Measurements from ENCODE around the gene C1QTNF12. TPM values are rescaled to one million over a fixed set of nuclear protein-coding genes. Genes with fewer than 3 reads are reported as not detected.
"Not testable (repeated sequence)": the region's sequence is repeated elsewhere in the genome, so short reads cannot be mapped to it uniquely, and the experiment has no call there.

The C1QTNF12 gene
- total and polyA plus RNA-seq, 2 experiments from 2014 or later = 3.8 to 6.6 TPM

- no peak for DNase-seq (ENCODE audit: low spot score)
These were observed 48.7 kb downstream of the C1QTNF12 start for GRCh38 chr1:1197551-1198422.

GRCh38 chr1:1197188-1197500 is 49.4 kb downstream of the C1QTNF12 start:
- 90% methylated on average over 5 of the region's 8 CpGs for WGBS (ENCODE audit: low lambda C conversion rate, missing lambda C conversion rate)
- TF ChIP-seq EZH2 (IDR thresholded peaks at IDR 0.05; ENCODE audit: borderline replicate concordance) = no peak
- no peak for TF ChIP-seq EZH2phosphoT487 (IDR thresholded peaks at IDR 0.05; ENCODE audit: low read depth, severe bottlenecking, unreplicated experiment)
- H3K4me1 ChIP-seq (ENCODE audit: insufficient read depth) = no peaks in the 10 kb centered on the region
- H4K20me1 ChIP-seq (ENCODE audit: insufficient read depth, poor library complexity, severe bottlenecking) = no peaks in the 10 kb centered on the region
- H3K9me2 ChIP-seq (replicated peaks; ENCODE audit: insufficient read depth) = no peaks in the 10 kb centered on the region
- H3K79me2 ChIP-seq = no peaks in the 10 kb centered on the region
- H3K4me3 ChIP-seq = no peak overlapping the region
- no peaks in the 10 kb centered on the region for H3K27me3 ChIP-seq
- H2AFZ ChIP-seq = no peak overlapping the region
- no peaks in the 10 kb centered on the region for H3K9me3 ChIP-seq (ENCODE audit: low read depth)
- no peak for DNase-seq (ENCODE audit: low spot score)
- H3K4me2 ChIP-seq = no peak overlapping the region
- no peak overlapping the region for H3K27ac ChIP-seq
- no peaks in the 10 kb centered on the region for H3K36me3 ChIP-seq (replicated peaks; ENCODE audit: insufficient read depth, low read depth)

More at GRCh38 chr1:1197551-1198422, 48.7 kb downstream of the C1QTNF12 start:
- no peaks in the 10 kb centered on the region for H3K79me2 ChIP-seq
- H3K9me2 ChIP-seq (replicated peaks; ENCODE audit: insufficient read depth) = no peaks in the 10 kb centered on the region
- H4K20me1 ChIP-seq (ENCODE audit: insufficient read depth, poor library complexity, severe bottlenecking) = no peaks in the 10 kb centered on the region
- no peaks in the 10 kb centered on the region for H3K4me1 ChIP-seq (ENCODE audit: insufficient read depth)
- no peak overlapping the region for H3K27ac ChIP-seq
- no peak overlapping the region for H3K4me2 ChIP-seq
- 95% methylated on average over 23 of the region's 48 CpGs for WGBS (ENCODE audit: low lambda C conversion rate, missing lambda C conversion rate)
- H3K9me3 ChIP-seq (ENCODE audit: low read depth) = no peaks in the 10 kb centered on the region
- no peak overlapping the region for H2AFZ ChIP-seq
- TF ChIP-seq CTCF (IDR thresholded peaks at IDR 0.05; ENCODE audit: poor library complexity) (no peak), EZH2 (IDR thresholded peaks at IDR 0.05; ENCODE audit: borderline replicate concordance) (no peak)
- H3K4me3 ChIP-seq = no peak overlapping the region
- no peaks in the 10 kb centered on the region for H3K27me3 ChIP-seq
- H3K36me3 ChIP-seq (replicated peaks; ENCODE audit: insufficient read depth, low read depth) = no peaks in the 10 kb centered on the region

GRCh38 chr1:1196431-1197187 is 49.9 kb downstream of the C1QTNF12 start:
- WGBS (ENCODE audit: low lambda C conversion rate, missing lambda C conversion rate) = 89% methylated on average over 13 of the region's 13 CpGs
- H3K27ac ChIP-seq = no peak overlapping the region
- no peak for DNase-seq (ENCODE audit: low spot score)

GRCh38 chr1:1195726-1196125 is 50.8 kb downstream of the C1QTNF12 start:
- H3K9me3 ChIP-seq (ENCODE audit: low read depth); H3K27me3 ChIP-seq; H3K36me3 ChIP-seq (replicated peaks; ENCODE audit: insufficient read depth, low read depth); H3K9me2 ChIP-seq (replicated peaks; ENCODE audit: insufficient read depth); H3K27ac ChIP-seq; DNase-seq (ENCODE audit: low spot score); H4K20me1 ChIP-seq (ENCODE audit: insufficient read depth, poor library complexity, severe bottlenecking); H3K4me2 ChIP-seq; H2AFZ ChIP-seq; H3K4me3 ChIP-seq; H3K4me1 ChIP-seq (ENCODE audit: insufficient read depth); H3K79me2 ChIP-seq: not testable (repeated sequence)
- WGBS (ENCODE audit: low lambda C conversion rate, missing lambda C conversion rate) = 85% methylated on average over 6 of the region's 6 CpGs

More at GRCh38 chr1:1196431-1197187, 49.9 kb downstream of the C1QTNF12 start:
- Histone ChIP-seq H4K20me1 (ENCODE audit: insufficient read depth, poor library complexity, severe bottlenecking) (no peaks in the 10 kb centered on the region), H2AFZ (no peak overlapping the region), H3K4me3 (no peak overlapping the region), H3K4me2 (no peak overlapping the region), H3K79me2 (no peaks in the 10 kb centered on the region), H3K27me3 (no peaks in the 10 kb centered on the region), H3K9me2 (replicated peaks; ENCODE audit: insufficient read depth) (no peaks in the 10 kb centered on the region), H3K9me3 (ENCODE audit: low read depth) (no peaks in the 10 kb centered on the region), H3K4me1 (ENCODE audit: insufficient read depth) (no peaks in the 10 kb centered on the region), H3K36me3 (replicated peaks; ENCODE audit: insufficient read depth, low read depth) (no peaks in the 10 kb centered on the region)
- TF ChIP-seq EZH2phosphoT487 (IDR thresholded peaks at IDR 0.05; ENCODE audit: low read depth, severe bottlenecking, unreplicated experiment) (no peak), EZH2 (IDR thresholded peaks at IDR 0.05; ENCODE audit: borderline replicate concordance) (no peak), CTCF (IDR thresholded peaks at IDR 0.05; ENCODE audit: poor library complexity) (no peak)
